ENCODE measurements around the gene SLC27A3. TPM values are rescaled to one million over a fixed set of nuclear protein-coding genes. Genes with fewer than 3 reads are reported as not detected.
A peak's percentile ranks its signal among the peaks of the same experiment; 100 is the strongest.
"Not testable (repeated sequence)": the region's sequence is repeated elsewhere in the genome, so short reads cannot be mapped to it uniquely, and the experiment has no call there.

The SLC27A3 gene
- polyA plus RNA-seq, 3 donors: 84.5 to 123 (median 118) TPM

- Histone ChIP-seq H3K4me3 (replicated peaks in 1 of 3; ENCODE audit: low read depth in 2 of 3, low read length in 3 of 3) (no peak overlapping the region), H3K27ac (ENCODE audit: low read depth in 1 of 2, low read length in 2 of 2) (no peak overlapping the region), H4K20me1 (ENCODE audit: insufficient read depth, low read length) (no peaks in the 10 kb centered on the region), H3K27me3 (ENCODE audit: control insufficient read depth in 2 of 2, insufficient read depth in 2 of 2, low read length in 2 of 2) (no peaks in the 10 kb centered on the region), H3K4me1 (ENCODE audit: control insufficient read depth in 1 of 2, insufficient read depth in 2 of 2, low read length in 2 of 2) (peaks cover 13 to 14% of the 10 kb centered on the region in 2 donors), H3K4me2 (replicated peaks; ENCODE audit: extremely low read depth, low read length, poor library complexity, severe bottlenecking) (no peak overlapping the region), H3K9me3 (replicated peaks in 1 of 2; ENCODE audit: control insufficient read depth in 1 of 2, insufficient read depth in 1 of 2, low read length in 2 of 2) (no peaks in the 10 kb centered on the region), H2AFZ (ENCODE audit: insufficient read depth, low read depth, low read length, poor library complexity, severe bottlenecking) (no peak overlapping the region), H3K79me2 (ENCODE audit: insufficient read depth, low read length) (no peaks in the 10 kb centered on the region), H3K9ac (ENCODE audit: insufficient read depth, low read length, poor library complexity, severe bottlenecking) (no peak overlapping the region), H3K36me3 (replicated peaks in 1 of 2; ENCODE audit: control insufficient read depth in 1 of 2, insufficient read depth in 2 of 2, low read length in 2 of 2) (peaks cover 66 to 94% of the 10 kb centered on the region in 2 donors)
- WGBS (ENCODE audit: insufficient coverage): 100% methylated on average over 1 of the region's 5 CpGs
- Mint-ChIP-seq H3K9me3 (no peaks in the 10 kb centered on the region), H3K27me3 (ENCODE audit: low read depth in 3 of 3) (peaks cover 0 to 7% (median 0%) of the 10 kb centered on the region in 3 donors), H3K4me1 (peaks cover 16% of the 10 kb centered on the region), H3K27ac (peak overlapping the region in 1 of 7 donors; percentile 23), H3K4me3 (no peak overlapping the region), H3K36me3 (peaks cover 85 to 97% of the 10 kb centered on the region in 2 donors)
- TF ChIP-seq, protein P1, sequence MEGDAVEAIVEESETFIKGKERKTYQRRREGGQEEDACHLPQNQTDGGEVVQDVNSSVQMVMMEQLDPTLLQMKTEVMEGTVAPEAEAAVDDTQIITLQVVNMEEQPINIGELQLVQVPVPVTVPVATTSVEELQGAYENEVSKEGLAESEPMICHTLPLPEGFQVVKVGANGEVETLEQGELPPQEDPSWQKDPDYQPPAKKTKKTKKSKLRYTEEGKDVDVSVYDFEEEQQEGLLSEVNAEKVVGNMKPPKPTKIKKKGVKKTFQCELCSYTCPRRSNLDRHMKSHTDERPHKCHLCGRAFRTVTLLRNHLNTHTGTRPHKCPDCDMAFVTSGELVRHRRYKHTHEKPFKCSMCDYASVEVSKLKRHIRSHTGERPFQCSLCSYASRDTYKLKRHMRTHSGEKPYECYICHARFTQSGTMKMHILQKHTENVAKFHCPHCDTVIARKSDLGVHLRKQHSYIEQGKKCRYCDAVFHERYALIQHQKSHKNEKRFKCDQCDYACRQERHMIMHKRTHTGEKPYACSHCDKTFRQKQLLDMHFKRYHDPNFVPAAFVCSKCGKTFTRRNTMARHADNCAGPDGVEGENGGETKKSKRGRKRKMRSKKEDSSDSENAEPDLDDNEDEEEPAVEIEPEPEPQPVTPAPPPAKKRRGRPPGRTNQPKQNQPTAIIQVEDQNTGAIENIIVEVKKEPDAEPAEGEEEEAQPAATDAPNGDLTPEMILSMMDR (IDR thresholded peaks at IDR 0.05): no peak
- no peak for DNase-seq
- intact Hi-C loops (cut with micrococcal nuclease): no loop called here
Observed at GRCh38 chr1:153764310-153764709, 10.9 kb upstream of the SLC27A3 start.

- H3K4me2 ChIP-seq (replicated peaks; ENCODE audit: extremely low read depth, low read length, poor library complexity, severe bottlenecking); H3K27ac Mint-ChIP-seq; H3K79me2 ChIP-seq (ENCODE audit: insufficient read depth, low read length); intact Hi-C loops (cut with micrococcal nuclease); H3K27me3 ChIP-seq (ENCODE audit: control insufficient read depth in 2 of 2, insufficient read depth in 2 of 2, low read length in 2 of 2); H3K9me3 ChIP-seq (replicated peaks in 1 of 2; ENCODE audit: control insufficient read depth in 1 of 2, insufficient read depth in 1 of 2, low read length in 2 of 2); H3K9ac ChIP-seq (ENCODE audit: insufficient read depth, low read length, poor library complexity, severe bottlenecking); H3K4me3 ChIP-seq (replicated peaks in 1 of 3; ENCODE audit: low read depth in 2 of 3, low read length in 3 of 3); H2AFZ ChIP-seq (ENCODE audit: insufficient read depth, low read depth, low read length, poor library complexity, severe bottlenecking); H3K27me3 Mint-ChIP-seq (ENCODE audit: low read depth in 3 of 3); H4K20me1 ChIP-seq (ENCODE audit: insufficient read depth, low read length); H3K27ac ChIP-seq (ENCODE audit: low read depth in 1 of 2, low read length in 2 of 2); H3K4me3 Mint-ChIP-seq; DNase-seq; H3K9me3 Mint-ChIP-seq: not testable (repeated sequence)
- no CpG with 5 or more reads among the region's 10 CpGs for WGBS (ENCODE audit: insufficient coverage)
- Histone ChIP-seq H3K36me3 (replicated peaks in 1 of 2; ENCODE audit: control insufficient read depth in 1 of 2, insufficient read depth in 2 of 2, low read length in 2 of 2) (peaks cover 63 to 94% of the 10 kb centered on the region in 2 donors), H3K4me1 (ENCODE audit: control insufficient read depth in 1 of 2, insufficient read depth in 2 of 2, low read length in 2 of 2) (peaks cover 18% of the 10 kb centered on the region in 2 donors)
- Mint-ChIP-seq H3K36me3 (peaks cover 83 to 97% of the 10 kb centered on the region in 2 donors), H3K4me1 (peaks cover 23% of the 10 kb centered on the region)
Observed at GRCh38 chr1:153766663-153767062, 8.5 kb upstream of the SLC27A3 start.
